ENCODE data around the gene CD151. TPM values are rescaled to one million over a fixed set of nuclear protein-coding genes. Genes with fewer than 3 reads are reported as not detected.

CD151 gene
- total and polyA plus RNA-seq, 2 experiments from 2014 or later = 62.9 to 109 TPM

GRCh38 chr11:846496-847098, 13.8 kb downstream of the CD151 start:
- Histone ChIP-seq H3K9me2 (ENCODE audit: insufficient read depth) (no peaks in the 10 kb centered on the region), H3K27me3 (ENCODE audit: insufficient read depth) (no peaks in the 10 kb centered on the region), H3K4me1 (ENCODE audit: insufficient read depth) (peaks cover 31% of the 10 kb centered on the region), H3K36me3 (ENCODE audit: insufficient read depth) (no peaks in the 10 kb centered on the region), H3F3A (replicated peaks; ENCODE audit: low read depth) (0 out of 2 replicates have a peak, but pooled peaks cover 5% of the 10 kb centered on the region), H3K4me3 (no peak overlapping the region), H3K79me2 (replicated peaks; ENCODE audit: insufficient read depth) (peaks cover 7% of the 10 kb centered on the region), H2AFZ (no peak overlapping the region), H4K20me1 (replicated peaks; ENCODE audit: insufficient read depth) (peaks cover 14% of the 10 kb centered on the region; the same call in 1 of the 2 replicates), H3K27ac (ENCODE audit: low read depth) (no peak overlapping the region), H3K4me2 (no peak overlapping the region)
- Mint-ChIP-seq H3K9me3 (no peaks in the 10 kb centered on the region), H3K27ac (no peak overlapping the region), H3K27me3 (ENCODE audit: insufficient read depth, low read depth, poor library complexity) (peaks cover 18% of the 10 kb centered on the region), H3K36me3 (ENCODE audit: low read depth) (no peaks in the 10 kb centered on the region), H3K4me3 (peak overlapping the region; percentile 22; the same call in 1 of the 3 replicates), H3K4me1 (peaks cover 20% of the 10 kb centered on the region)
- DNase-seq (ENCODE audit: low spot score) (no peak), ATAC-seq (no peak)
- no peak for TF ChIP-seq EZH2phosphoT487 (IDR thresholded peaks at IDR 0.05; ENCODE audit: unreplicated experiment)
- TF ChIP-seq, protein P1, sequence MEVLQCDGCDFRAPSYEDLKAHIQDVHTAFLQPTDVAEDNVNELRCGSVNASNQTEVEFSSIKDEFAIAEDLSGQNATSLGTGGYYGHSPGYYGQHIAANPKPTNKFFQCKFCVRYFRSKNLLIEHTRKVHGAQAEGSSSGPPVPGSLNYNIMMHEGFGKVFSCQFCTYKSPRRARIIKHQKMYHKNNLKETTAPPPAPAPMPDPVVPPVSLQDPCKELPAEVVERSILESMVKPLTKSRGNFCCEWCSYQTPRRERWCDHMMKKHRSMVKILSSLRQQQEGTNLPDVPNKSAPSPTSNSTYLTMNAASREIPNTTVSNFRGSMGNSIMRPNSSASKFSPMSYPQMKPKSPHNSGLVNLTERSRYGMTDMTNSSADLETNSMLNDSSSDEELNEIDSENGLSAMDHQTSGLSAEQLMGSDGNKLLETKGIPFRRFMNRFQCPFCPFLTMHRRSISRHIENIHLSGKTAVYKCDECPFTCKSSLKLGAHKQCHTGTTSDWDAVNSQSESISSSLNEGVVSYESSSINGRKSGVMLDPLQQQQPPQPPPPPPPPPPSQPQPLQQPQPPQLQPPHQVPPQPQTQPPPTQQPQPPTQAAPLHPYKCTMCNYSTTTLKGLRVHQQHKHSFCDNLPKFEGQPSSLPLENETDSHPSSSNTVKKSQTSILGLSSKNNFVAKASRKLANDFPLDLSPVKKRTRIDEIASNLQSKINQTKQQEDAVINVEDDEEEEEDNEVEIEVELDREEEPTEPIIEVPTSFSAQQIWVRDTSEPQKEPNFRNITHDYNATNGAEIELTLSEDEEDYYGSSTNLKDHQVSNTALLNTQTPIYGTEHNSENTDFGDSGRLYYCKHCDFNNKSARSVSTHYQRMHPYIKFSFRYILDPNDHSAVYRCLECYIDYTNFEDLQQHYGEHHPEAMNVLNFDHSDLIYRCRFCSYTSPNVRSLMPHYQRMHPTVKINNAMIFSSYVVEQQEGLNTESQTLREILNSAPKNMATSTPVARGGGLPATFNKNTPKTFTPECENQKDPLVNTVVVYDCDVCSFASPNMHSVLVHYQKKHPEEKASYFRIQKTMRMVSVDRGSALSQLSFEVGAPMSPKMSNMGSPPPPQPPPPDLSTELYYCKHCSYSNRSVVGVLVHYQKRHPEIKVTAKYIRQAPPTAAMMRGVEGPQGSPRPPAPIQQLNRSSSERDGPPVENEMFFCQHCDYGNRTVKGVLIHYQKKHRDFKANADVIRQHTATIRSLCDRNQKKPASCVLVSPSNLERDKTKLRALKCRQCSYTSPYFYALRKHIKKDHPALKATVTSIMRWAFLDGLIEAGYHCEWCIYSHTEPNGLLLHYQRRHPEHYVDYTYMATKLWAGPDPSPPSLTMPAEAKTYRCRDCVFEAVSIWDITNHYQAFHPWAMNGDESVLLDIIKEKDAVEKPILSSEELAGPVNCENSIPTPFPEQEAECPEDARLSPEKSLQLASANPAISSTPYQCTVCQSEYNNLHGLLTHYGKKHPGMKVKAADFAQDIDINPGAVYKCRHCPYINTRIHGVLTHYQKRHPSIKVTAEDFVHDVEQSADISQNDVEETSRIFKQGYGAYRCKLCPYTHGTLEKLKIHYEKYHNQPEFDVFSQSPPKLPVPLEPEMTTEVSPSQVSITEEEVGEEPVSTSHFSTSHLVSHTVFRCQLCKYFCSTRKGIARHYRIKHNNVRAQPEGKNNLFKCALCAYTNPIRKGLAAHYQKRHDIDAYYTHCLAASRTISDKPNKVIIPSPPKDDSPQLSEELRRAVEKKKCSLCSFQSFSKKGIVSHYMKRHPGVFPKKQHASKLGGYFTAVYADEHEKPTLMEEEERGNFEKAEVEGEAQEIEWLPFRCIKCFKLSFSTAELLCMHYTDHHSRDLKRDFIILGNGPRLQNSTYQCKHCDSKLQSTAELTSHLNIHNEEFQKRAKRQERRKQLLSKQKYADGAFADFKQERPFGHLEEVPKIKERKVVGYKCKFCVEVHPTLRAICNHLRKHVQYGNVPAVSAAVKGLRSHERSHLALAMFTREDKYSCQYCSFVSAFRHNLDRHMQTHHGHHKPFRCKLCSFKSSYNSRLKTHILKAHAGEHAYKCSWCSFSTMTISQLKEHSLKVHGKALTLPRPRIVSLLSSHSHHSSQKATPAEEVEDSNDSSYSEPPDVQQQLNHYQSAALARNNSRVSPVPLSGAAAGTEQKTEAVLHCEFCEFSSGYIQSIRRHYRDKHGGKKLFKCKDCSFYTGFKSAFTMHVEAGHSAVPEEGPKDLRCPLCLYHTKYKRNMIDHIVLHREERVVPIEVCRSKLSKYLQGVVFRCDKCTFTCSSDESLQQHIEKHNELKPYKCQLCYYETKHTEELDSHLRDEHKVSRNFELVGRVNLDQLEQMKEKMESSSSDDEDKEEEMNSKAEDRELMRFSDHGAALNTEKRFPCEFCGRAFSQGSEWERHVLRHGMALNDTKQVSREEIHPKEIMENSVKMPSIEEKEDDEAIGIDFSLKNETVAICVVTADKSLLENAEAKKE (CRISPR knock-in tag; IDR thresholded peaks at IDR 0.05) = no peak
- TF ChIP-seq CTCF (conservative IDR thresholded peaks at IDR 0.05; ENCODE audit: low read depth in 2 of 2) = no peak
- TF ChIP-seq CREB1 (CRISPR knock-in tag; IDR thresholded peaks at IDR 0.05; ENCODE audit: low read depth) = no peak
- TF ChIP-seq, protein P2, sequence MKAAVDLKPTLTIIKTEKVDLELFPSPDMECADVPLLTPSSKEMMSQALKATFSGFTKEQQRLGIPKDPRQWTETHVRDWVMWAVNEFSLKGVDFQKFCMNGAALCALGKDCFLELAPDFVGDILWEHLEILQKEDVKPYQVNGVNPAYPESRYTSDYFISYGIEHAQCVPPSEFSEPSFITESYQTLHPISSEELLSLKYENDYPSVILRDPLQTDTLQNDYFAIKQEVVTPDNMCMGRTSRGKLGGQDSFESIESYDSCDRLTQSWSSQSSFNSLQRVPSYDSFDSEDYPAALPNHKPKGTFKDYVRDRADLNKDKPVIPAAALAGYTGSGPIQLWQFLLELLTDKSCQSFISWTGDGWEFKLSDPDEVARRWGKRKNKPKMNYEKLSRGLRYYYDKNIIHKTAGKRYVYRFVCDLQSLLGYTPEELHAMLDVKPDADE (IDR thresholded peaks at IDR 0.05) = no peak
- TF ChIP-seq ZNF114 (CRISPR knock-in tag; IDR thresholded peaks at IDR 0.05) = no peak
- no peak for TF ChIP-seq STAT1 (IDR thresholded peaks at IDR 0.05; ENCODE audit: unreplicated experiment)
- TF ChIP-seq EZH2 (IDR thresholded peaks at IDR 0.05; ENCODE audit: low read depth, unreplicated experiment) = no peak
- TF ChIP-seq NANOG (IDR thresholded peaks at IDR 0.05; ENCODE audit: borderline replicate concordance) = no peak
- TF ChIP-seq, protein P3, sequence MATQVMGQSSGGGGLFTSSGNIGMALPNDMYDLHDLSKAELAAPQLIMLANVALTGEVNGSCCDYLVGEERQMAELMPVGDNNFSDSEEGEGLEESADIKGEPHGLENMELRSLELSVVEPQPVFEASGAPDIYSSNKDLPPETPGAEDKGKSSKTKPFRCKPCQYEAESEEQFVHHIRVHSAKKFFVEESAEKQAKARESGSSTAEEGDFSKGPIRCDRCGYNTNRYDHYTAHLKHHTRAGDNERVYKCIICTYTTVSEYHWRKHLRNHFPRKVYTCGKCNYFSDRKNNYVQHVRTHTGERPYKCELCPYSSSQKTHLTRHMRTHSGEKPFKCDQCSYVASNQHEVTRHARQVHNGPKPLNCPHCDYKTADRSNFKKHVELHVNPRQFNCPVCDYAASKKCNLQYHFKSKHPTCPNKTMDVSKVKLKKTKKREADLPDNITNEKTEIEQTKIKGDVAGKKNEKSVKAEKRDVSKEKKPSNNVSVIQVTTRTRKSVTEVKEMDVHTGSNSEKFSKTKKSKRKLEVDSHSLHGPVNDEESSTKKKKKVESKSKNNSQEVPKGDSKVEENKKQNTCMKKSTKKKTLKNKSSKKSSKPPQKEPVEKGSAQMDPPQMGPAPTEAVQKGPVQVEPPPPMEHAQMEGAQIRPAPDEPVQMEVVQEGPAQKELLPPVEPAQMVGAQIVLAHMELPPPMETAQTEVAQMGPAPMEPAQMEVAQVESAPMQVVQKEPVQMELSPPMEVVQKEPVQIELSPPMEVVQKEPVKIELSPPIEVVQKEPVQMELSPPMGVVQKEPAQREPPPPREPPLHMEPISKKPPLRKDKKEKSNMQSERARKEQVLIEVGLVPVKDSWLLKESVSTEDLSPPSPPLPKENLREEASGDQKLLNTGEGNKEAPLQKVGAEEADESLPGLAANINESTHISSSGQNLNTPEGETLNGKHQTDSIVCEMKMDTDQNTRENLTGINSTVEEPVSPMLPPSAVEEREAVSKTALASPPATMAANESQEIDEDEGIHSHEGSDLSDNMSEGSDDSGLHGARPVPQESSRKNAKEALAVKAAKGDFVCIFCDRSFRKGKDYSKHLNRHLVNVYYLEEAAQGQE (IDR thresholded peaks at IDR 0.05; ENCODE audit: unreplicated experiment) = no peak
- TF ChIP-seq POLR2AphosphoS5 (IDR thresholded peaks at IDR 0.05; ENCODE audit: low read depth) = no peak
- TF ChIP-seq ZNF331 (CRISPR knock-in tag; IDR thresholded peaks at IDR 0.05; ENCODE audit: low read depth) = no peak
- no peak for TF ChIP-seq JUNB (IDR thresholded peaks at IDR 0.05; ENCODE audit: unreplicated experiment)
